Kidney capillary endothelial cell (primary cell): ENCODE measurements around the gene ANKLE2.
"Not testable (repeated sequence)": the region's sequence is repeated elsewhere in the genome, so short reads cannot be mapped to it uniquely, and the experiment has no call there.

Source experiments
- DNase-seq: peaks from one replicate; pipeline ENCODE4 v3.0.0-alpha.2; 2018; ENCODE audit warnings: low spot score

Gene ANKLE2

GRCh38 chr12:132761032-132761920 lies at the start of gene ANKLE2:
Gene ANKLE2, minus strand, starts transcription at chr12:132761832. Its CDS starts 34 bp downstream, at chr12:132761798.
- peak; percentile 47 for DNase-seq

GRCh38 chr12:132809391-132809790 lies 47.8 kb upstream of the ANKLE2 start:
- DNase-seq = not testable (repeated sequence)

GRCh38 chr12:132807295-132808092 lies 45.9 kb upstream of the ANKLE2 start:
- DNase-seq = no peak

- no peak for DNase-seq
Observed at GRCh38 chr12:132806857-132807256, 45.2 kb upstream of the ANKLE2 start.

GRCh38 chr12:132804426-132804861 lies 42.8 kb upstream of the ANKLE2 start:
- DNase-seq = no peak

- DNase-seq = no peak
Observed at GRCh38 chr12:132803888-132804287, 42.3 kb upstream of the ANKLE2 start.

- no peak for DNase-seq
Observed at GRCh38 chr12:132803125-132803524, 41.5 kb upstream of the ANKLE2 start.

GRCh38 chr12:132801741-132802140 lies 40.1 kb upstream of the ANKLE2 start:
- no peak for DNase-seq

- DNase-seq = no peak
Observed at GRCh38 chr12:132798836-132799235, 37.2 kb upstream of the ANKLE2 start.

GRCh38 chr12:132797820-132798570 lies 36.4 kb upstream of the ANKLE2 start:
- DNase-seq = no peak

GRCh38 chr12:132795847-132796246 lies 34.2 kb upstream of the ANKLE2 start:
- no peak for DNase-seq

- DNase-seq = not testable (repeated sequence)
Observed at GRCh38 chr12:132791940-132792339, 30.3 kb upstream of the ANKLE2 start.

- no peak for DNase-seq
Observed at GRCh38 chr12:132789099-132789471, 27.5 kb upstream of the ANKLE2 start.

- no peak for DNase-seq
Observed at GRCh38 chr12:132788375-132789098, 26.9 kb upstream of the ANKLE2 start.

- no peak for DNase-seq
Observed at GRCh38 chr12:132787877-132788276, 26.2 kb upstream of the ANKLE2 start.

GRCh38 chr12:132786192-132786591 lies 24.6 kb upstream of the ANKLE2 start:
- DNase-seq = no peak

GRCh38 chr12:132784580-132784979 lies 22.9 kb upstream of the ANKLE2 start:
- no peak for DNase-seq

- no peak for DNase-seq
Observed at GRCh38 chr12:132783917-132784531, 22.4 kb upstream of the ANKLE2 start.

GRCh38 chr12:132781938-132782337 lies 20.3 kb upstream of the ANKLE2 start:
- DNase-seq = no peak

- DNase-seq = no peak
Observed at GRCh38 chr12:132779781-132780353, 18.2 kb upstream of the ANKLE2 start.

- no peak for DNase-seq
Observed at GRCh38 chr12:132777614-132778013, 16.0 kb upstream of the ANKLE2 start.
